GM20000 (cell line): ENCODE data around the gene ITPRID2.

Experiments
- DNase-seq: peaks from one replicate; pipeline ENCODE4 v3.0.0; 2012; ENCODE audit warnings: low spot score
- TF ChIP-seq, protein P1 (sequence below): IDR thresholded peaks from 2 replicates; pipeline ENCODE4 v1.5.1; 2012; ENCODE audit warnings: mild to moderate bottlenecking, control low read depth; ENCODE audit errors: extremely low read depth, missing control alignments

Gene ITPRID2

DNA sequence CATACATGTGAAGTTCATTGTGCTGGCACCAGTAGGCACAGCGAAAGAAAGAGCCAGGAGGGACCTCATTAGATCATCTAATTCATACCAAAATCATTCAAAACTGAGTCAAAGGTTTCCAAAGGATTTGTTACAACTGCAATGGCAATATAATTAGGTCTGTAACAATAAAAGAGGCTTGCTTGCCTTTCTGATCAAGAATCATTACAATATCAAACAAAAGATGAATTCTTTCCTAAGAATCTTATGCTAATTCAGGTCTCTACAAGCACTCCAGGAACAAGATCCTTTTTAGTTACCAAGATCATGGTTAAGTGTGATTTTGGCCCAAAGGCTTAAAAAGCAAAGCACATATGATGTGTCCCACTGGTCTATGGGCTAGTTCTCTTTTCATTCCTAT is 41.9 kb upstream of the ITPRID2 start:
- TF ChIP-seq, protein P1, sequence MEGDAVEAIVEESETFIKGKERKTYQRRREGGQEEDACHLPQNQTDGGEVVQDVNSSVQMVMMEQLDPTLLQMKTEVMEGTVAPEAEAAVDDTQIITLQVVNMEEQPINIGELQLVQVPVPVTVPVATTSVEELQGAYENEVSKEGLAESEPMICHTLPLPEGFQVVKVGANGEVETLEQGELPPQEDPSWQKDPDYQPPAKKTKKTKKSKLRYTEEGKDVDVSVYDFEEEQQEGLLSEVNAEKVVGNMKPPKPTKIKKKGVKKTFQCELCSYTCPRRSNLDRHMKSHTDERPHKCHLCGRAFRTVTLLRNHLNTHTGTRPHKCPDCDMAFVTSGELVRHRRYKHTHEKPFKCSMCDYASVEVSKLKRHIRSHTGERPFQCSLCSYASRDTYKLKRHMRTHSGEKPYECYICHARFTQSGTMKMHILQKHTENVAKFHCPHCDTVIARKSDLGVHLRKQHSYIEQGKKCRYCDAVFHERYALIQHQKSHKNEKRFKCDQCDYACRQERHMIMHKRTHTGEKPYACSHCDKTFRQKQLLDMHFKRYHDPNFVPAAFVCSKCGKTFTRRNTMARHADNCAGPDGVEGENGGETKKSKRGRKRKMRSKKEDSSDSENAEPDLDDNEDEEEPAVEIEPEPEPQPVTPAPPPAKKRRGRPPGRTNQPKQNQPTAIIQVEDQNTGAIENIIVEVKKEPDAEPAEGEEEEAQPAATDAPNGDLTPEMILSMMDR: no peak
- DNase-seq: no peak

DNA sequence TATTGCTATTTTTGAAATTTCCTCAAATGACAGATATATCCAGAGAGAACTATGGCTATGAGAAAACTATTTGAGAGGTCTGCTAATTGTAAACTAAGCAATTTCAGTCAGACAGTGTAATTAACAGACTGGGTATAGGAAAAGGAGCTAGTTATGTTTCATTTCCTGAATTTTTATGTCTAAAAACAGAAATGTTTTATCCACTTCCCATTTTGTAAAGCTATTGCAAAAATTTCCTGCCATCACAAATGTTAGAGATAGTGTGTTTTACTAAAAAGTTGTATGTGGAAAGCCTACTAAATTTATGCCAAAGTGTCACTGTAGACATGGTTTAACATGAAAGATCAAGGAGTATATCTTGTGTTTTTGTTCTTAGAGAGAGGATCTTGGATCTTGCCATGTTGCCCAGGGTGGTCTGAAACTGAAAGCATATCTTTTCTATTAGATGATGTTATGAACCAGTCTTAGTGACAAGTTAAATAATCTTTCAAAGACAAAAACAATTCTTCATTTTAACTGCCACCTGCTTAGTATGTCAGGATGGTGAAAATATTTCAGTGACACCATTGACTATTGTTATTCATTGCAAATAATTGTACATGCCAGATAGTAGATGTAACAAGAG is 40.5 kb upstream of the ITPRID2 start:
- no peak for DNase-seq
- TF ChIP-seq, protein P1: no peak

DNA sequence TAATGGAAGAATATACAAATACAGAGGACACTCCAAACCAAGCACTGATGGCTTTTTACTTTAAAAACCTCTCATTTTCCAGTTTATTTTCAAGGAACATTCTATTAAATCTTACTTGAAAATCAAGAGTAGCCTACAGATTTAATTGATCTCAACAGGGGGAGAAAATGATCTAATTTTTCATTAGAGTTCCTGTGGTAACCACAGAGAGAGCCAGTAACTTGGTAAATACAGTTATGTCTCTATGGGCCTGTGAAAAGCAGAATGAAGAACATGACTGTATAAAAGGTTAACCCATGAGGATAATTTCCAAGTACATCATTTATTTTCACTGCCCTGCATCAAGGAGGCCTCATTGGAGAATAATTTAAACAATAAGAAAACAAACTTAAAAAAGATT is 39.8 kb upstream of the ITPRID2 start:
- no peak for DNase-seq

DNA sequence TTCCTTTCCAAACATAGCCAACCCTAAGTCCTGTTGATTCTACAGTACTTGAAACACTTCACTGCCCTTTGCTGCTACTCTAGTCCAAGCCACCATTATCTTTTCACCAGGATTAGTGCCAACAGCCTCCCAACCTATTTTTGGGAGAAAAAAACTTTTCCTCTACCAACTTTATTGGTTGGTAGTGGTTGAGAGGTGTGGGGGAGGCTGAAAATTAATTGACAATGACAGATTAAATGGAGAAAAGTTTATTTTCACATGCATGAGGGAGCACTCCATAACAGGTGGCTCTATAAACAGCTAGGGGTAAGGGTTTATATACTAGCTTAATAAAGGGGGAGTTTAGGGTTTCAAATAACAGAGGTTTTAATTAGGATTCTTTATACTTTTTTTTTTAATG is 37.8 kb upstream of the ITPRID2 start:
- TF ChIP-seq, protein P1: no peak
- no peak for DNase-seq

More for the DNA sequence above, 39.8 kb upstream of the ITPRID2 start:
- TF ChIP-seq, protein P1: no peak

DNA sequence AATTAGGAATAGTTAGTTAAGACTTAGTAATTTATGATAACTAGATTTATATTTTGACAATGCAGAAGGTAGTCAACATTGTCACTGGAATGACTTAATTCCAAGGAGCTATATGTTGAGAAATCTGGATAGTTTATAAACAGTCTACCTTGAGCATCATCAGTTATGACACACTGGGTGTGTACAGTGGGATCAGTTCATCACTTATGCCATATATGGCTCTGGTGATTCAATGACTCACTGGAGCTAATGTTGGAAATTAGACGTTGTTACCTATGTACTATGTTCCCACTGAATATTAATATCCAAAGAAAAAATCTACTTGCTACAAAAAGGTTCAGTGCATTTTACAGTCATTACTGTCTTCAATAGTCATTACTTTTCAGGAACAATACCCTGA is 34.0 kb upstream of the ITPRID2 start:
- TF ChIP-seq, protein P1: no peak
- no peak for DNase-seq

DNA sequence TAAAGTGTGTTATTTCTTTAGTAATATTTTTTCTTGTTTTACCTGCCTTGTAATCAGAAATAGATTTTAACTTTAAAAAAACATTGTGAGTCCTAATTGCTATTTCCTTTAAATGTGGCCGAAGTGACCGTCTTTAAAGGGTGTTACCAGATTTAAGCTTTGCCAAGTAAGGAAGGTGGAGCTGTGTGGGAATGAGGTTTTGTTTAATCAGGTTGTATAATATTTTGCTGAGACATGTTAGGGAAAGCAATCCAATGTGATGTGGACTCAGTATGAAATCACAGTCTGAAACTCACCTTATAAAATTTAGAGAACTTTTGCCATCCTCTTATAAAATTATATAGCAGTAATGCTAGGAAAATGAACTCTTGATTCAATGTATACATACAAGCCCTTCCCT is 32.9 kb upstream of the ITPRID2 start:
- DNase-seq: no peak
- TF ChIP-seq, protein P1: no peak

DNA sequence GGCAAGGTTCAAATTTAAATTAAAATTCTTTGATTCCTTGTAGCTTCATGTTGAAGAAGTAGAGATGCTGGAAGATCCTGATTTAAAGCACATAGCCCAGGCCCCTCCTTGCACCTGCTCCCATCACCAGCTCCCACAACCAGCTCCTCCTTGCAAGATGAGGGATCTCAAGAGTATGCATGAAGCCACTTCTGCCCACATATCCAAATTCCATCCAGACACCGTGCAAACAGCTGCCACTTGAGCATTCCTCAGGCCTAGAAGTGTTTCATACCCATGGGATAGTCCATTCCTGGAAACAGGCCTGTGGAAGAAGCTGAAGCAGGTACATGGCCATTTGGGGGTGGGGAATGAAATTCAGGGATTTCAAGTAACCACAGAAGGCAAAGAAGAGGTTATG is 32.4 kb upstream of the ITPRID2 start:
- DNase-seq: no peak
- TF ChIP-seq, protein P1: no peak
